Testis (tissue), 2 donors: ENCODE data around the gene PPARG.

Experiments used
- POLR2A ChIP-seq: fragments of 450-650 bp; IDR thresholded peaks from one replicate; pipeline ENCODE4 v1.6.1; 2017; ENCODE audit warnings: antibody characterized with exemption, mild to moderate bottlenecking, moderate library complexity
- TF ChIP-seq, protein P1 (sequence below), 3 experiments: fragments of 450-650 bp in 2 of 3; fragments of 200-600 bp in 1 of 3; sonication (generic) in 1 of 3; IDR thresholded peaks; one replicate each; pipeline ENCODE4 v1.5.1; 2016 to 2019; ENCODE audit warnings: antibody characterized with exemption in 3 of 3, mild to moderate bottlenecking in 2 of 3, moderate library complexity in 1 of 3

DNA sequence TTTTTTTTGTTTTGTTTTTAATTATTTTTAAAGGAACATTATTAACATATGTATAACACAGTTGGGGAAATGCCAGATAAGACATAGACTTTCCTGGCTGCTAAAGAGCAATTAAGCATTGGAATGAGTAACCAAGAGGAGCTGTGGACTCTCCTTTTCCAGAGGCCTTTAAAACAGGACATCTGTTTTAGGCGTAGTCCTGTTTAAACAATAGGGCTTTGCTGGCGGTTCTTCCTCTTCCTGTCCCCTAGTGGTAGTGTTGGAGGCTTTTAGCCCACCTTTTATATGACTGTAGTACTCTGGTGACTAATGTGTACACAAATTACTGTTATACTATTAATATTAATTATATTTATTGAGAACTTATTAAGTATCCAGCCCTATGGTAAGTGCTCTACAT, 81.9 kb downstream of the PPARG start:
- TF ChIP-seq, protein P1, sequence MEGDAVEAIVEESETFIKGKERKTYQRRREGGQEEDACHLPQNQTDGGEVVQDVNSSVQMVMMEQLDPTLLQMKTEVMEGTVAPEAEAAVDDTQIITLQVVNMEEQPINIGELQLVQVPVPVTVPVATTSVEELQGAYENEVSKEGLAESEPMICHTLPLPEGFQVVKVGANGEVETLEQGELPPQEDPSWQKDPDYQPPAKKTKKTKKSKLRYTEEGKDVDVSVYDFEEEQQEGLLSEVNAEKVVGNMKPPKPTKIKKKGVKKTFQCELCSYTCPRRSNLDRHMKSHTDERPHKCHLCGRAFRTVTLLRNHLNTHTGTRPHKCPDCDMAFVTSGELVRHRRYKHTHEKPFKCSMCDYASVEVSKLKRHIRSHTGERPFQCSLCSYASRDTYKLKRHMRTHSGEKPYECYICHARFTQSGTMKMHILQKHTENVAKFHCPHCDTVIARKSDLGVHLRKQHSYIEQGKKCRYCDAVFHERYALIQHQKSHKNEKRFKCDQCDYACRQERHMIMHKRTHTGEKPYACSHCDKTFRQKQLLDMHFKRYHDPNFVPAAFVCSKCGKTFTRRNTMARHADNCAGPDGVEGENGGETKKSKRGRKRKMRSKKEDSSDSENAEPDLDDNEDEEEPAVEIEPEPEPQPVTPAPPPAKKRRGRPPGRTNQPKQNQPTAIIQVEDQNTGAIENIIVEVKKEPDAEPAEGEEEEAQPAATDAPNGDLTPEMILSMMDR (IDR thresholded peaks at IDR 0.05): no peak
- TF ChIP-seq POLR2A: no peak
